Measurements from ENCODE around the gene PHLPP1. TPM values are rescaled to one million over a fixed set of nuclear protein-coding genes. Genes with fewer than 3 reads are reported as not detected.

The PHLPP1 gene
- total and polyA plus RNA-seq, 9 of the 15 experiments (the other 6 are each of a cell fraction or from before 2014, with no cell fraction given) = 0.56 to 9.0 (median 4.5) TPM

GRCh38 chr18:62865498-62865897 lies 150.2 kb downstream of the PHLPP1 start:
- DNase-seq (ENCODE audit: extremely low read depth in 1 of 4, low spot score in 3 of 4) = no peak
- POLR2A ChIA-PET = interaction anchor here (0.6 to 1.3 kb wide), 3 partner anchors 9 to 93 kb away, joined by 3 read pairs; no protein-coding TSS in a partner anchor
- in situ Hi-C loops (cut with MboI) = no loop called here

More at GRCh38 chr18:62865498-62865897, 150.2 kb downstream of the PHLPP1 start:
- Histone ChIP-seq H3K27me3 (ENCODE audit: control insufficient read depth in 2 of 2, insufficient read depth in 2 of 2, low read length in 2 of 2) (no peaks in the 10 kb centered on the region), H3K79me2 (ENCODE audit: control insufficient read depth, insufficient read depth, low read length) (no peaks in the 10 kb centered on the region), H3K9me1 (ENCODE audit: control insufficient read depth, insufficient read depth, low read length) (no peaks in the 10 kb centered on the region), H3K4me1 (replicated peaks in 1 of 2; ENCODE audit: control insufficient read depth in 2 of 2, insufficient read depth in 2 of 2, low read length in 2 of 2) (no peaks in the 10 kb centered on the region), H3K36me3 (ENCODE audit: control insufficient read depth, insufficient read depth, low read length) (no peaks in the 10 kb centered on the region), H3K4me3 (no peak overlapping the region), H4K20me1 (replicated peaks; ENCODE audit: control insufficient read depth, insufficient read depth, low read length) (no peaks in the 10 kb centered on the region), H3K9me3 (replicated peaks; ENCODE audit: control insufficient read depth, insufficient read depth, low read depth, low read length) (no peaks in the 10 kb centered on the region), H3K9ac (ENCODE audit: insufficient read depth in 1 of 2, low read depth in 2 of 2, low read length in 2 of 2) (no peak overlapping the region), H3K27ac (ENCODE audit: extremely low read depth, low read depth, low read length) (no peak overlapping the region), H2AFZ (ENCODE audit: low read depth, low read length) (no peak overlapping the region), H3K4me2 (ENCODE audit: insufficient read depth, low read length) (no peak overlapping the region)
- ATAC-seq = no peak
- FAIRE-seq = no peak
- CTCF ChIA-PET (ENCODE audit: low intra/inter-chr PET ratio) = no interaction called here
- intact Hi-C loops (cut with micrococcal nuclease) = no loop called here
- no TSS peak for BruUV-seq (replicated peaks)
- TF ChIP-seq ZNF146 (CRISPR knock-in tag; IDR thresholded peaks at IDR 0.05; ENCODE audit: unreplicated experiment) (peak; percentile 73), ZBTB11 (CRISPR knock-in tag; IDR thresholded peaks at IDR 0.05) (no peak)
